CD4-positive, alpha-beta T cell treated with Interleukin-17A for 1 hour (primary cell): ENCODE results near the gene UBE2H.
"Not testable (repeated sequence)": the region's sequence is repeated elsewhere in the genome, so short reads cannot be mapped to it uniquely, and the experiment has no call there.

Experiments
- DNase-seq: peaks from one replicate; pipeline ENCODE4 v3.0.0-alpha.2; 2020

The UBE2H gene

DNA sequence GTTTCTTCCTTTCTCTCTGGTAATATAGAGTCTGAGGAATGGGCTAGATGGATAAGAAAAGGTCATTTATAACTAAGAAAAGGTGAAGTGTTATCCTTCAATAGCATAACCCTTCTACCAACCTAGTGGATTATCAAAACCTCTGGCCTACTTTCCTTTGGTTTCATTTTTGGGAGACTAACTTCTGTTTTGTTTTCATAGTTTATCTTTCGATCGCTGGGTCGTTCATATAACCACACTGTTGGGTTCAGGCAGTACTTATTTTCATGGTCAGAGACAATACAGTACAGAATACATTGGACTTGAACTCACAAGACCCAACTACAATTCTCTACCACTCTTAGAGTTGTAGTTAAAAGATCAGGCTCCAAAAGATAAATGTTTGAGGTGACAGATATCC, 86.5 kb downstream of the UBE2H start:
- DNase-seq = no peak

DNA sequence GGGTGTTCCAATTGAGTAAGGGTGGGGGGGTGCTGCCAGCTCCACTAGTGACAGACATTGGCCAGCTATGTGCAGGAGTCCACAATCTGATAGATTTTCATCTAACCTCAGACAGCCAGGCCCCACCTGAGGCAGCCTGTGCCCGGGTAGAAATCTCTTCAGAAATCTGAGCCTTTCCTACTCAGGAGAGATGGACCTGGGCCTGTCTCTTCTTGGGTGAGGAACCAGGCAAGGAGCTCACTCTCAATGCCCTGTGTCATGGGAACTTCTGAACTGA, 86.9 kb downstream of the UBE2H start:
- DNase-seq = no peak

DNA sequence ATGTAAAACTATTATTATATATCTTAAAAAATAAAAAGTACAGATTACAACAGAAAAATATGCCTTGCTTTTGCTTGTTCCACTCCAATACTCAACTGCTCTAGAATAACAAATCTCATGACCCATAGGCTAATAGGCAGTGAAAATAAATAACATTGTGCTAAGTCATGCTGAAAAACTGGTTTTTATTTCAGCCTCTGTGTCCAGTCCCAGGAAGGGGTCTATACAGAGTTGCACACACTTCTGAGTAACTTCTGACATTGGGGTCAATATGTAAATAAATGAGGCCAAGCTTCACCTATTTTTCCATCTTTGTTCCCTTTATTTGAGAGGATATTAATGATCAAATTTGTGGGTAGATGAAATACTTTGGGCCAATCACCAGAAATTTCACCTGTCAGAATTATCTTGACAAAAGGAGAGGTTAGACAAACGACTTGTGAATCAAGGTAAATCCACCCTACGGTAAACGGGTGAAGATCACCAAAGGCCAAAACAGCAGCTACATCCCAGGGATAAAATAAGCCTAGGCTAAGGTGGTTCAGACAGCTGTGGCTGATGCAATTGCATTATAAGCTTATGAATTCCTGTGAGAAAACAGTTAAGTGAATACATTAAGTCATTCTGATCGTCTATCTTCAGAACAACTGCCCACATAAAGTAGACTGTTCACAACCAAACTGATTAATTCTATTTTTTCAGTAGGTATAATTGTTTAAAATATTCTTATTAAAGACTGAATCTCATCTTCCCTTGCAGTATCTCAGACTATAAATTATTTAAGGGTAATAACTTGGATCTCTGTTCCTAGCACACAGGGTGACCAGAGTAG, 87.5 kb downstream of the UBE2H start:
- no peak for DNase-seq

DNA sequence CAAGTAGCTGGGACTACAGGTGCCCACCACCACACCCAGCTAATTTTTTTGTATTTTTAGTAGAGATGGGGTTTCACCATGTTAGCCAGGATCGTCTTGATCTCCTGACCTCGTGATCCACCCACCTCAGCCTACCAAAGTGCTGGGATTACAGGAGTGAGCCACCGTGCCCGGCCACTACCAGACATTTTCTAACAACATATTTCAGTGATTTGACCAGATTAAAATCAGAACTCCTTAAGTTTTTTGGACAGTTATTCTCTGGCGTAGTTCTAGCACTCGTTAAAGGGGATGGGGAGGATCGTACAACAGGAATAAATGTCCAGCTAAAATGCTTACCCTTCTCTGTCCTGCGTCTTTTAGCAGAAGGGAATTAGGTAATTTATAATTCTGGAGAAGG, 88.1 kb downstream of the UBE2H start:
- not testable (repeated sequence) for DNase-seq

DNA sequence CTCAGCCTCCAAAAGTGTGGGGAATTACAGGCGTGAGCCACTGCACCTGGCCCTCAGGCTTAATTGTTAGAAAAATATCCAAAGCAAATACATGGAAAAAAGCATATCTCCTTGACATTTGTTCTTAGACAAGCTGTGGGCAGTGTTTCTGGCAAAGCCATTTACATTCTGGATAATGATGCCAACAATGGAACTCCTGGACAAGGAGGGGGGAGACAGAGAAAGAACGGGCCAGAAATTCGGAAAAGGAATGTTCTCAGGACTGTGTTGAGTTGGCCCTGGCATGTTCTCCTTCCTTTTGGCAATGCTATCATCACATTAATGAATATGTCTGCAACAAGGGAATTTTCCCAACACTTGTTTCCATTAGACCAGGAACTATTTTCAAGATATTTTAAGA, 88.7 kb downstream of the UBE2H start:
- no peak for DNase-seq

DNA sequence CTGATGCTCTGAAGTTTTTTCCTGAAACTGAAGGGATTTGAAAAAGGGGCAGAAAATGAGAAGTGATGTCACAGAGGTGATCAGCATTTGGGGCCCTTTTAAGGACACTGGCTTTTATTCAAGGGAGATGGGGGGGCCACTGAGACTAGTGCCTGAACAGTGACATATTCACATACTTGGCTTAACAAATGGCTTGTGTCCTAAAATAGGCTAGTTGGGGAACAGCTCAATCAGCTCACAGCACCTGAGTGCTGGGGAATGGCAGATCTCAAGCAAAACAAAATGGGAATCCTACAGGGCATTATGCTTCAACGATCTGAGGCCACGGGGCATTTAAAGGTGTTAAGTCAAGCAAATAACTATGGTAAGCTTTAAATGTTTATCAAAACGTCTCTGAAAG, 90.1 kb downstream of the UBE2H start:
- no peak for DNase-seq

DNA sequence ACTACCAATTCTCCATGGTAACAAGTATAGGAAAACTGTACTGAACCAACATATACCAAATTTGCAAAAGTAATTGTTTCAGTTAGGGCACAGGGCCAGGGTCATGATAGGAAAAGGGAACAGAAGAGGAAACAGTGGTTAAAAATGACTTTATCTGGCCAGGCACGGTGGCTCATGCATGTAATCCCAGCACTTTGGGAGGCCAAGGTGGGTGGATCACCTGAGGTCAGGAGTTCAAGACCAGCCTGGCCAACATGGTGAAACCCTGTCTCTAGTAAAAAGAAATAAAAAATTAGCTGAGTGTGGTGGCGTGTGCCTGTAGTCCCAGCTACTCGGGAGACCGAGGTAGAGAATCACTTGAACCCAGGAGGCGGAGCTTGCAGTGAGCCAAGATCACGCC, 92.0 kb downstream of the UBE2H start:
- not testable (repeated sequence) for DNase-seq

DNA sequence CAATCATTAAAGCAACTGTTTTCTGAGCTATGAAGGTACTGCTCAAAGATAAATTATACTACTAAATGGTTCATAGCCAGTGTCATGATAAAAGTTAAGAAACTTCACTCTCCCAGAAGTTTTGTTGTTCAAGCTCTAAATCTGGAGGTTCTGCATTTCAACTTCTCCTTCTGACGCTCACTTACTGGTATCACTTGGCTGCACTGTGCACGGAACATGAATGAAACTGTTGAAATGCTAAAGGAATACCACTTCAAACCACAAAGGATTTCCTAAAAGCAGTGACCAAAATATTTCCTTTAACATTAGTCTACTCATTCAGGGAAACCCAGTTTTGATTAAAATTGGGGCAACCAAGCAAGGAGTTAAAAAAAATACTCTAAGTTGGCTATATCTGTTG, 93.6 kb downstream of the UBE2H start:
- DNase-seq = no peak

DNA sequence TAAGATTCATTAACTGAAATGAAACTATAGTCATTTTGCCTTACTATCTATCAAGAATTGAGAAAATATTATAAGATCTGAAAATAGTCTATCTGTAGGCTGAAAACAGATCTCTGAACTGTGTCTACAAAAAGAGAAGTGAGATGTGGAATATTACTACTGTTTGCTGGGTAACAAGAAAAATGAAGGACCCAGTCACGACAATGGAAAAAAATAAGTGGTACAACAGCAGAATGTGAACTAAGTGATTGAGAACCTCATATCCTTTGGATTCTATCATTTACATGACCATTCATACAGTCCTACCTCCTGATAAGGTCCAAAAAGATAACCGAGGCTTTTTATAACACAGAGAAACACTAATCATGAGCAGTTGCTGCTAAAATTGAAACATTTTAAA, 94.3 kb downstream of the UBE2H start:
- no peak for DNase-seq

DNA sequence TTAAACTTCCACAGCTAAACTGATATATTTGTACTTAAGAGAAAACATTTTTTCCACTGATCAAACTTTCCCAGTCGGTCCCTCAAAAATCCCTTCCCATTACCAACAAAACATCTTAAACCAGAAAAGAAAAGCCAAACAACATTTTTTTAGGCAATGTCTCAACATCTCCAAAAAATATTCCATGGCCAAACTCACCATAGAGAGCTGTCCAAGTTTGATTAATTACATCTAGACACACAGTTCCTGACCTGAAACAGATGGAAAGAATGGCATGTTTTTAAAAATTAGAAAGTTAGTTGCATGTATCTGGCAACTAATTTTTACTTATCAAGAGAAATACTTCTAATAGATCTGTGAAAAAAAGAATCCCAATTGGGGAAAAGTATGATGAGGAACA, 95.4 kb downstream of the UBE2H start:
- DNase-seq = no peak

DNA sequence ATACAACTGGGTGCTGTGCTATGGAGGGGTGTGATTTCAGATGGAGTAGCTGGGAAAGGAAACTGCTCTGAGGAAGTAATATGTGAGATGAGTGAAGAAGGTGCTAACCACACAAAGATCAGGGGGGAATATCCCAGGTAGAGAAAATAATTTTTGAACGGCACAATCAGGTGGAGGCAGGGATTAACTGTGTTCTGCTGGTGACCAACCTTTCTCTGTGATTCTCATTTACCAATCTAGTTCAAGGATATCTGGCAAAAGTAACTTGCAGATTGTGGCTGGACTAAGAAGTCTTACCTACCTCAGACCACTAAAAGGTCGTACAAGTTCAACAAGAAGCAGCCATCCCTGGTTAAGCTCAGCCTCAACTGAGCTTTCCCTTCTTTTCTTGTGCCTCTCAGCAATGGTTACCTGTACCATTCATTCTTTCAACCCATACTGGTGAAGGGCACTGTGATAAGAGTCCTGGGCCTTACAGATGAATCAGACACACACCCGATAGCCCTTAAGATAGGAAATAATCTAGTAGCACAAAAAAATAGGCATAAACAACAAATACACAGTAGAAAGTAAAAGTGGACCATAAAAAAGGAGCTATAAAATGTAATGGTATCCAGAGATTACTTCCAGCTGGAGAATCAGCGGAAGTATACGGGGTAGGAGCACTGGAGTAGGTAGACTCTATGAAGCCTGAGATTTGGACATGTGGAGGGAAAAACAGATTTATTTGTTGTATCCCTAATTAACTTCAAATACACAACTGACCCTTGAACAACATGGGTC, 96.6 kb downstream of the UBE2H start:
- no peak for DNase-seq

DNA sequence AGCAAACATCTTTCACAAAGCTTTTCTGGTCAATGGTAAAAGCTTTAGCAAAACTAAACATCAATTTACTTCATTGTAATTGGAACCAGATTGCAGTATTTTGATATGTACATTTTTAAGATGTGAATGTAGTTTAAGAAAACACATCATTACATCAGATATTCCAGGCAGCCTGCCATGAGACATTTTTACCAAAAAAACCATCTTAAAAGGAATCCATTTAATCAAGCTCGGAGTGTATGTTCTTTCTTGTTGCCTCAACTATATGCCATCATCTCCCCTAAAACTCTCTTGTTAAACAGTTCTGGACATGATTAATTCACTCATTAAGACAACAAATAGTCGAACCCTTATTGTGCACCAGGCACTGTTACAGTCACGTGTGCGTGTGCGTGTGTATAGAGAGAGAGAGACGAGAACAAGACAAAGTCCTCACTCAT, 97.5 kb downstream of the UBE2H start:
- no peak for DNase-seq

DNA sequence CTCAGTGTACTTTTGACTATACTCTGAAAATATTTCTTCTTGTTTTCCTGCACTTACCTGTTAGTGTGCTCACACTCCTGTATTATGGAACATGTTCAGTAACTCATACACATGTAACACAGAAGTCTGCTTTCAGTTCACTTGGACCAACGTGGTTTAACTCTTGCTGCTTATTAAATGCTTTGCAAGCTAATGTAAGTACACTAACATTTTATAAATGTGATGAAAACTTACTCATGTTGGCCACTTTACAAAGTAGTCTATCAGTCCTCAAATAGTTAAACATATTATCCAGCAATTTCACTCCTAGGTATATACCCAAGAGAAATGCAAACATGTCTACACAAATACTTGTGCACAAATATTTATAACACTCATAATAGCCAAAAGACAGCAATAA, 98.4 kb downstream of the UBE2H start:
- no peak for DNase-seq

DNA sequence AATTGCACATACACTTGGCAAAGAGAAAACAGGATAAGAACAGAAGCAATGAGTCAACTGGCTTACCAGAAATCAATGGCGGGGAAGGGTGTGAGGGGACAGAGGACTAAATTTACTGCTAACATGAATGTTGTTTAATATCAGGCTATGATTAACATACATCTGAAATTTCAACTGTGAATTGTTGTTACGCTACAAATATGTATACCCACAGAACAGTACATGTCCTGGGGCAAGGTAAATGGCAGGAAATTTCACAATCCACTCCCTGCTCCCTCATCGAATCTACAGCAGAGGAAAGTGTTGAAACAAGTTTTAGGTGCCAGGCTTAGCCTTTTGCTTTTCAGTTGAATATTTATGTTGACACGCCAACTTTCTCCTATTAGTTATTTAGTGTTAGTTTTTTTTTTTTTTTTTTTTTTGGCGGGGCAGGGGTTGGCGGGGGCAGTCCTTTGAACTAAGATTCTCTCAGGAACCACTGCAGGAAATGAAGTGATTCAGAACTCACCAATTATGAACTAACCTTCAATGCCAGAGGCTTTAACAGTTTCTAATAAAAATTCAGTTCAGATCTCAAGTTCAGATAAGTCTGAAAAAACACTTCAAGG, 99.0 kb downstream of the UBE2H start:
- no peak for DNase-seq

DNA sequence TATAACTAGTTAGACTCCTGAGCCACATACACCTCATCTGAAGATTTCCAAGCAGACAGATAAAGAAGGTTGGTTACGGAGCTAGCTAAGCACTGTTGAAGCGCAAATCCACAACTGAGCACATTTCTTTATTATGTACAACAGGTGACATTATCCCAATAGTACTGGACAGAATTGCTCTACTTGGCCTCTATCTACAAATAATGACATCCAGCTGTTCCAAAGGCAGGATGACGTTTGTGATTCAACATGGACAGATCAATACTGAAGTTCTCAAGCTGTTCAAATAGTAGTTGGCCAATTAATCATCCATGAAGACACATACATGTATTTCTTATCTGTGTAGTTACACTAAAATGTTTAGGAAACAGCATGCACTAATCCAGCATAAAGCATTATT, 101.0 kb downstream of the UBE2H start:
- DNase-seq = no peak

DNA sequence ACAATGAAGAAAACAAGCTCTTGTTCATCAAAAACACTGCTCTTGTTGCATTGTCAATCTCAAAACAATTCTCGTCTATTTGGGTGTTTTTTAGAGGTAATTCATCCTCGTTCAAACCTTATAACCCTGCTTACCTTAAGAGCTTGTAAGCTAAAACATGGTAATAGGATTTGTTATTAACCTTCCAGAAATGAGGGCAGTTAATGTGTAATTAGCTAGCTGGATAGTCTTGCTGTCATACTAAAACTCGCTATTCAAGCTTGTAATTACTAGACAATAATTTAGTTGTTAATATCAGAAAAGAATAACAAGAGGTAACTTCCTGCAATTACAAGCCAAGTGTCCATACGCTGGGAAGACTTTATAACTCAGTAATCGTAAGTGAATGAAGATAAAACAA, 101.6 kb downstream of the UBE2H start:
- no peak for DNase-seq

DNA sequence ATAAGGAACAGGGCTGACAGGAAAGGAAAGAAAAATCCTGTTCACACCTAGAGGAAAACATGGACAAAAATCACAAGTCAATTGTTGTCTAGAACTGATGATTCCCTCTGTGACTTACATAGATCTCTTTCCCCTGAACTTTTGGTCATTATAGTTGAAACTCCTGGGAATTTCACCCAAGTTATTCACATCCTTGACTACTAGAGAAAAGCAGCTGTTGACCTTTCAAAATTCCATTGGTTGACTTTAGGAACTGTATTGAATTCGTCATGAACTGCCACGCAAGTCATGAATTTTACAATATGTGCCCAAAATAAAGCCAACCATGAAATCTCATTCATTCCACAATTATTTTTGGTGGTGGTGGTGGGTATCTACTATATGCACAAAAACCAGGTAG, 104.3 kb downstream of the UBE2H start:
- no peak for DNase-seq

DNA sequence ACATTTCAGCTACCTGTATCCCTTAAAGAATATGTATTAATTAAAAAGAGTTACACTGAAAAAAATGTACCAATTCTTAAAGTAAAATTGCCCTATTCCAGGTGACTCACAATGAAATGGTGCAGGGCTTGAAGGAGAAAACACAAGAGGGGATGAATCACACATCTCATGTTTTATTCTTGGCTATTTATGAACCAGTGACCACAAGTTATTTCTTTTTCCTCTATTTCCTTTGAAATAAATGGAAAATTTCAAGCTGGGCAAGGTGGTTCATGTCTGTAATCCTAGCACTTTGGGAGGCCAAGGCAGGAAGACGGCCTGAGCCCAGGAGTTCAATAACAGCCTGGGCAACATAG, 106.8 kb downstream of the UBE2H start:
- DNase-seq = no peak

DNA sequence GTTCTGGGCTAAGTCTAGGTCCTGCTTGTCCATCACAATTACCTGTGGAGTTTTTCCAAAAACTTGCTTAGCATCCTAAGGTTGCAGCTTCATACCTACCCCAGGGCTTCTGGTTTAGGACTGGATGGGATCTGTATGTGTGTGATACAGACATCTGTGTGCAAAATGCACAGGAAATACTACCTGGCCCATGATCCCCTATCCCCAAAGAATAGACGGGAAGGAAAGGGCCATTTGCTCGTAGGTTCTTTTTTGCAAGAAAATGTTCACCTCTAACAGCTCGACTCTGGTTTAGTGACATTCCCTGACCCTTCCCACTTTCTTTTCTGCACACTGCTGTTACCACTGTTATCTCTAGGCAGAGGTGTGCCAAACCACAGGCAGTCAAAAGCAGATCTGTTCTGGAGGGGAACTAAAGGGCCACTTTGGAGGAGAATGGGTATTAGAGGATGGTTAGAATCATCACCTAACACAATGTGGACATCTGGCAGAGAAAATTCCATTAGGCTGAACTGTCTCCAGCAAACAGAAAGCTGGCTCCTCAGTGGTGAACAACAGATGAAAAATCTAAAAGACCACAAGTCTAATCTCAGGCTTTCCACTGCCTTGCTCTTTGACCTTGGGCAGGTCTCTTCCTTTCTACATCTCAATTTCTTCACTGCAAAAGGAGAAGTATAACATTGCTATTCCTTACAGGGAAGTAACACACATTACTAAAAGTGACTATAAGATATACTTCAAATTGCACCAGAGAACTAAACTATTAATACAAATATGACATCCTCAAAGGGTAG, 107.4 kb downstream of the UBE2H start:
- DNase-seq = no peak

DNA sequence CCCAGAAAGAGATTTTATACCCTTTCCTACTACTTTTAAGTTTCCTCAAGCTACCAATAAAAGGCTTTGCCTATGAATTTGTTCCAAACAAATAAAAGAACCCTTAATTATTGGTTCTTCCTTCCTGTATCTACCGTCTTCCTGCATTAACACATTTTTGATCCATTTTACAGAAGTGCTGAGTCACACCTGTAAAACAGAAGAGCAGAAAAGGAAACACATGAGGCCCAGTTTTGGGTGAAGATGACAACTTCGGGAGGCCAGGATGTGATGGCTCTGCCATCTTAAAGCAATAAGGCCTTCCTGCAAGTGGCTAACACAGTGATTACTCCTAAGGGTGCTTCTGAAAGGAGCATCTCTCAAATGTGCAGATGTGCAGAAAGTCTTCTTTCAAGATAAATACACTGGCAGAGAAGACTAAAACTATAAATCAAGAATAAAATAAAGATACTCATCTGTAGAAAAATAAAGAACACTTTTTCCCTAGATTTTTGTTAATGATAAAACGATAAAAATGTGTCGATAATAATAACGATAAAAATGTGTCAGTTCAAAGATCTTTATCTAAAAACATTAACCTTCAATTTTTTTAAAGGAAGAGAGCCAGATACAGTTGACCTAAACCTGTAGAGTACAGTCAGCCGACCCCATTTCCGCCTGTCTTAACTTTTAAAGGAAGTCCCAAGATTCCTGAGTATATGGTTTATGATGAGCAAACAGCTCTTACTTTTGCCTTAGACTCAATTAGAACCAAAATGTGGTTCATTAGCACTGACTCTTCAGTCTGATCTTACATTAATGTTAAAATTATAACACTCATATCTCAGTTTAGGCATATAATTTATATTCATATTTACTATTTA, 108.6 kb downstream of the UBE2H start:
- DNase-seq = no peak

DNA sequence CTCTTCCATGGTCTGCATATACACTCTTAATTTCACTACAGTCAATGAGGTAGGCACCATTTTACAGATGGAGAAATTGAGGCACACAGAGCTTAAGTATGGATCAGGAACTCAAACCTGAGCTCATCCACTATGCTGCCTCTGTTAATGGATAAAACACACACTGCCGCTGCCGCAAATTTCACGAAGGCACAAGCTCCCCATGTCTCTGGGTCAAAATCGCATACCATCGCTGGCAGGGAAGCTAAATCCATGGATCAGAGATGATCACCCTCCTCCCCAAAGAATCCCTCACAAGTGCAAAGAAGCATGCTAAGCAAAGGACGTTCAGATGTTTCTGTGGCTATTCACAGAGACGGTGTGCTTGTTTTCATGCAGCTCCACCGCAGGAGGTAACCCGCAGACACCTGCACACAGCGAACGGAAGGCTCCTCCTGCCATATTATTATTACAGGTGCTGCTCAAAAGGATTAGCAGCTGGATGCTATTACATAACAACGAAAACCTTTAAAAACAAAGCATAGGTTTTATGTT, 109.3 kb downstream of the UBE2H start:
- no peak for DNase-seq

DNA sequence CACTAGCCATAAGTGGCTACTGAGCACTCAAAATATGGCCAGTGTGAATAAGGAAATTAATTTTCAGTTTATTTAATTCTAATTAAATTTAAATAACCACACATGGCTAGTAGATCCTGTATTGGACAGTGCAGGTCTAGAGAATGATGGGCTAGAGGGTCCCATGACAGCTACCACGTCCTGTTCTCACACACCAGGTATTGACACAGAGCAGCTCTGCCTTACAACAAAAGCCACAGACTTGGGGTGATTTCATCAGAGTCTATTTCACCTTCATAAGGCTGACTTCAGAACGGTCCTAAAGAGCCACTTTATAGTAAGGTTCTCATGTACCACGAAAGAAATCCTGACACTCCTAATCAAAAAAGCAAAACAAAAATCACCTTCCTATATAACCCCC, 111.3 kb downstream of the UBE2H start:
- DNase-seq = no peak
